ENCODE results near the gene POLA2.
"Not testable (repeated sequence)": the region's sequence is repeated elsewhere in the genome, so short reads cannot be mapped to it uniquely, and the experiment has no call there.

Gene POLA2

DNA sequence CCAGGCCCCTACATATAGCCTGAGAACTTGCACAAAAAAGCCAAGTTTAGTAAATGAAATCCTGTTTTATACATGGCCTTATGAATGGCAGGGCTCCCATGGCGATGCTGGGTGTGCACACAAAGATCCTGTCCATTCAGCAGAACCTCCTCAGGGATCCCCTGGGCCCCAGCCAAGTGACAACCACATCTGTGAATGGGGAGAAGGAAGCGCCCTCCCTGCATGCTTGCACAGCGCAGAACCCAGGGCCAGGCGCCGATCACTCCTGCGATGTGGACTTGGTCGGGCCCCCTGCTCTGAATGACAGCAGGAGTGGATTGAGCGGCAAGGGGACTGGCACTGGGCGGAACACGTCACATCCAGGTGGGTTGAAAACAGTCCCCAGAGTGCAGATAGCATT is 48.5 kb downstream of the POLA2 start:
- peak in 1 of 2 experiments; percentile 45 for DNase-seq

DNA sequence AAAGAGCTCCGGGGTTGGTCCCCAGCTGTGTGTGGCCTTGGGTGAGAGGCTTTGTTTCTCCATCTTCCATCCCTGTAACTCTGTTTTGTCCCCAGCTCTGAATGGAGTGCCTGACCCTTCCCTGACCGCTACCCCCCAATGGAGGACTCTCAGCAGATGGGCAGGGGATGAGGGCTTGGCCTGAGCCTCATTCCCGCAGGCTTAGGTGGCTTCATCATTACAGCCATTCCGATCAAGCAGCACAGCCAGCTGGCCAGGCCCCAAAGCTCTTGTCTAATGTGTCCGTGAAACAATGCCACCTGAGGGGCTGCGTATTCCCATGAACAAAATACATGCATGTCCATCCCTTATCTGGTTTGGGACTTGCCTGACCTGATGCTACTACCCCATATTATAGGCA is 49.0 kb downstream of the POLA2 start:
- peak; percentile 58 to 66 for DNase-seq

DNA sequence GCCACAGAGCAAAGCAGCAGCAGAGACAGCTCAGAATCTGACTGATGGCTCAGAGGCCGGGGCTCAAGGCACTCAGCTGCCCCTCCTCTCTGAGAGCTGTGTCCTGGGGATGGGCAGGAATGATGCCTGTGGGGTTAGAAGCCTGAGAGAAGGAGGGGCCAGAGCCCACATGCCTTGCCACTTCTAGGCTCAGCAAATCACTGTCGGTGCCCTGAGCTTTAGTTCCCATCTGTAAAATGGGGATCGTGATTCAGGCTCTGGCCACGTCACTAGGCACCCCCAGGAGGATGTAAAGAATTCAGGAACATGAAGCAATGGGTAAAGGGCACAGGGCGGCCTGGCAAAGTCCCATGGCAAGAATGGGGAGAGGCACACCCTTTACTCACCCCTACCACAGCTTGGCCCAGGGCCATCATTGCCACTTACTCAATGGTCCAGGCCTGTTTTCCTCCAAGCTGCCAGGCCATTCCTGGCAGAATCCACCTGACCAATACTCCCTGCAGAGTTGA is 49.5 kb downstream of the POLA2 start:
- DNase-seq = peak in 1 of 2 experiments; percentile 37

GRCh38 chr11:65314501-65315203 is 52.9 kb downstream of the POLA2 start, which contains the start of gene CDC42EP2:
CDC42EP2 (plus strand) TSS chr11:65314866; CDS start chr11:65320899, 6,033 bp downstream.
- DNase-seq = peak; percentile 32 to 71

- peak; percentile 71 to 85 for DNase-seq
Observed at GRCh38 chr11:65315204-65315865, 53.6 kb downstream of the POLA2 start.

GRCh38 chr11:65315866-65316226 is 54.1 kb downstream of the POLA2 start:
- DNase-seq = no peak

DNA sequence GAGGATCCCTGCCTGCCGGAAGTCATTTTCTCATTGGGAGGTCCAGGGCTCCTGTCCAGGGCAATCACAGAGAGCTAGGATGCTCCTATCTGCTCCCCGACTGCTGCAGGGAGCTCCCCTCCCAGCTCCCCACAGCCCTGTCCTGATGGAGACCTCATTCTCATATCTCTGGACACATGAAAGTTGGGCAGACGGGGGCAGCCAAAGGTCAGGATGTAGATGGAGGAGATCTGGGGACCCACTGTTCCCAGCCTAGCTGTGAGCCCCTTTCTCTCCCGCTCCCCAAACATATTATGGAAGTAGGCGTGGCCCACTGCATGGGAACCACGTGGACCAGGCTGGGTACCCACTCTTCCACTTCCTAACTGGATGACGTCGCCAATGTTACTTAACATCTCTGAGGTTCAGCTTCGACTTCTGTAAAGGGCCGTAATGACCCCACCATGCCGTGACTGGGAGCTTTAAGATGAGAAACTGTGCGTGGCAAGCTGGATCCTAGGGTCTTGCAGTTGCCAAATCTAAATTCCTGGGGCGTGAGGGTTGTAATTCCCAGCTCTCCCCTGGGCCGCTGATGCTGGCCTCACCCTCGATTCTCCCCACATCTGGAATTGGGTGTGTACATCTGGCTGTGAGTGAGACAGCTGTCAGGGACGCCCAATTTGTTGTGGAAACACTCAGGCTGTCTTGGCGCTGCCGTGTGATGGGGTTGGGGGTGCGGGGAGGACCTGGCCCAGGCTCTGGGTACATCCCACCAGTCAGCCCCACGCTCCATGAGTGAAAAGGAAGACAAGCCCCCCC is 54.7 kb downstream of the POLA2 start:
- DNase-seq = no peak

- no peak for DNase-seq
Observed at GRCh38 chr11:65317025-65317786, 55.4 kb downstream of the POLA2 start.

- DNase-seq = no peak
Observed at GRCh38 chr11:65320386-65321075, 58.8 kb downstream of the POLA2 start.

DNA sequence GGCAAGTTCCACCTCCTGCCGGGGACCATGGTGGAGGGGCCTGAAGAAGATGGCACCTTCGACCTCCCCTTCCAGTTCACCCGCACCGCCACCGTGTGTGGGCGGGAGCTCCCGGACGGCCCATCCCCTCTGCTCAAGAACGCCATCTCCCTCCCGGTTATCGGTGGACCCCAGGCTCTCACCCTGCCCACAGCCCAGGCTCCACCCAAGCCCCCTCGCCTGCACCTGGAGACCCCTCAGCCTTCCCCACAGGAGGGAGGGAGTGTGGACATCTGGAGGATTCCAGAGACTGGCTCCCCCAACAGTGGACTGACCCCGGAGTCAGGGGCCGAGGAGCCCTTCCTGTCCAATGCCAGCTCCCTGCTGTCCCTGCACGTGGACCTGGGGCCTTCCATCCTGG is 59.3 kb downstream of the POLA2 start:
- DNase-seq = no peak

- peak; percentile 72 to 88 for DNase-seq
Observed at GRCh38 chr11:65321828-65322485, 60.2 kb downstream of the POLA2 start.

DNA sequence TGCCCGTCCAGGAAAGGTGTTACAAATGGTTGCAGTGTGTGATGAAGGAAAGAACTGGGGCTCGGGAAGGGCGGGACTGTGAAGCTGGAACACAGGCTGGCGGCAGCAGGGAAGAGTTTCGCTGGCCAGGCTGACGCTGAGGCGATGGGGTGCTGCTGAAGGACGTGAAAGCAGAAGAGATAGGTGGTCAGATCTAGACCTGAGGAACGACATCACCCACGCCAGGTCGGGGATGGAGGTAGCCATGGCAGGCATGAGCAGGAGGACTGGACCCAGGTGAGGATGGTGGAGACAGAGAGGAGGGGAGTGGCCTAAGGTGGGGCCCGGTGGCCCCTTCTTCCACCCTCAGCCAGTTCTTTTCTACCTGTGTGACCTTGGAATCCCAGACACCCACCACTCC is 62.1 kb downstream of the POLA2 start:
- no peak for DNase-seq

- DNase-seq = no peak
Observed at GRCh38 chr11:65325435-65325834, 63.7 kb downstream of the POLA2 start.

- no peak for DNase-seq
Observed at GRCh38 chr11:65327021-65327420, 65.3 kb downstream of the POLA2 start.

DNA sequence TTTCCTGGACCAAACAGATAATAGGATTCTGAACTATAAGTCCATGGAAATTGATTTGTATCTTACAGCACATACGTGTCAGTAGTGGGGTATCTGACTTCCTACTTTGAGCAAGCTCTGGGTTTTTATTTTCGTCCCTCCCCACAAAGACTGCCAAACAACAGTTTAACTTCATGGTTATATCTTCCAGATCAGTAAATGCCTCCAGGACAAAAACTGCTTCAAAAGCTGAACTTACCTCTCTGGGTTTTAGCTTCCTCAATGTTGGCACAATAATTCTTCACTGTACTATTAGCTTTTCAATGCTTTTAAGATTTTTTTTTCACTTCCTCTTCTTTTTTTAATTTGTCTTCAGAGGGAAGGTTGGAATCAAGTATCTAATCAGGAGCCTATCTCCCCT is 67.7 kb downstream of the POLA2 start:
- no peak for DNase-seq

DNA sequence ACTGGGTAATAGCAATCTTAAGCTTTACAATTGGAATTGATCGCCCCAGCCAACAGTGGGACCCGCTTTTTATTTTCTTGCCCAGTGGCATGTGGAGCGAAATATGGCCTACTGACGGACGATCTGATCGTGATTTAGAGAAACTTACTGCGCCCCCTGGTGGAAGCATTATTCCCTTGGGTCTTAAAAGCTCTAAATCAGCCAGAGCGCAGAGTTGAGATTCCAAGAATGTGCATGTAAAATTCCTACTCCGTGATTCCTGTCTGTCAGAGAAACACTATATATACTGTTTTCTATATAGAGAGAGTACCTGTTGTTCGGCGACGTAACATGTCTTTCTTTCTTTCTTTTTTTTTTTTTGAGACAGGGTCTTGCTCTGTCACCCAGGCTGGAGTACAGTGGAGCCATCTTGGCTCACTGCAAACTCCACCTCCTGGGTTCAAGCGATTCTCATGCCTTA is 68.2 kb downstream of the POLA2 start:
- DNase-seq = peak; percentile 76 to 88

DNA sequence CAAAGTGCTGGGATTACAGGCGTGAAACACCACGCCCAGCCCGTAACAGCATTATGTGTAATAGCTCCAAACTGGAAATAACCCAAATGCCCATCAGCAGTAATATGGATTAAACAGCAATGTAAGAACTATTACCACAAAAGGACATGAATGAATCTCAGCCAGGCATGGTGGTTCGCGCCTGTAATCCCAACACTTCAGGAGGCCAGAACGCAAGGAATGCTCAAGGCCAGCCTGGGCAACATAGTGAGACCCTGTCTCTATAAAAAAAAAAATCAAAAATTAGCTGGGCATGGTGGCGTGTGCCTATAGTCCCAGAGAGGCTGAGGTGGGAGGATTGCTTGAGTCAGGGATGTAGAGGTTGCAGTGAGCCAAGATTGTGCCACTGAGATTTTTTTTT is 68.8 kb downstream of the POLA2 start:
- DNase-seq = no peak

GRCh38 chr11:65332591-65332990 is 70.8 kb downstream of the POLA2 start:
- not testable (repeated sequence) for DNase-seq

GRCh38 chr11:65334696-65335295 is 73.0 kb downstream of the POLA2 start:
- DNase-seq = no peak

- DNase-seq = no peak
Observed at GRCh38 chr11:65338676-65339075, 76.9 kb downstream of the POLA2 start.

GRCh38 chr11:65340226-65340625 is 78.5 kb downstream of the POLA2 start:
- DNase-seq = no peak
